Loucy (cell line): ENCODE data around the gene XKR7.

Experiments used
- EZH2phosphoT487 ChIP-seq: fragments of 200-600 bp; IDR thresholded peaks from 2 replicates; pipeline ENCODE4 v1.6.1; 2018; ENCODE audit warnings: antibody characterized with exemption, mild to moderate bottlenecking, moderate library complexity, borderline replicate concordance
- TF ChIP-seq, protein P1 (sequence below): fragments of 200-600 bp; sonication (generic); conservative IDR thresholded peaks from 2 replicates; pipeline ENCODE4 v1.5.1; 2014; ENCODE audit warnings: mild to moderate bottlenecking, antibody characterized with exemption, low read length

DNA sequence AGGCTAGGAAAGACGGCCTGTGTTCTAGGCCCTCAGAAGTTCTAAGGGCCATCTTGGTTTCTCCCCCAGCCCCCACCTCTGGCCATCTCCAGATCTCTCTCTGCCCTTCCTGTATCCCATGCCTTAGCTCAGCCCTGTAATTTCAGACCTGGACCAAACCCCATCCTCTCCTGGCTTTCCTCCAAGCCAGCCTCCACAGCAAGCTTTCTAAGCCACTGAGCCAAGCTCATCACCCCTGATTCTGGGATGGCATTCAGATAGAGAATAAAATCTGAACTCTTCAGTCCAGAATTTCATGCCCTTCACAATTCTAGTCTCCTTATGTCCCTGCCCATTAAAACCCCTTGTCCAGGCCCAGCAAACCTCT, 23.4 kb downstream of the XKR7 start:
- TF ChIP-seq, protein P1, sequence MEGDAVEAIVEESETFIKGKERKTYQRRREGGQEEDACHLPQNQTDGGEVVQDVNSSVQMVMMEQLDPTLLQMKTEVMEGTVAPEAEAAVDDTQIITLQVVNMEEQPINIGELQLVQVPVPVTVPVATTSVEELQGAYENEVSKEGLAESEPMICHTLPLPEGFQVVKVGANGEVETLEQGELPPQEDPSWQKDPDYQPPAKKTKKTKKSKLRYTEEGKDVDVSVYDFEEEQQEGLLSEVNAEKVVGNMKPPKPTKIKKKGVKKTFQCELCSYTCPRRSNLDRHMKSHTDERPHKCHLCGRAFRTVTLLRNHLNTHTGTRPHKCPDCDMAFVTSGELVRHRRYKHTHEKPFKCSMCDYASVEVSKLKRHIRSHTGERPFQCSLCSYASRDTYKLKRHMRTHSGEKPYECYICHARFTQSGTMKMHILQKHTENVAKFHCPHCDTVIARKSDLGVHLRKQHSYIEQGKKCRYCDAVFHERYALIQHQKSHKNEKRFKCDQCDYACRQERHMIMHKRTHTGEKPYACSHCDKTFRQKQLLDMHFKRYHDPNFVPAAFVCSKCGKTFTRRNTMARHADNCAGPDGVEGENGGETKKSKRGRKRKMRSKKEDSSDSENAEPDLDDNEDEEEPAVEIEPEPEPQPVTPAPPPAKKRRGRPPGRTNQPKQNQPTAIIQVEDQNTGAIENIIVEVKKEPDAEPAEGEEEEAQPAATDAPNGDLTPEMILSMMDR, result no peak
- TF ChIP-seq EZH2phosphoT487, result no peak
